SK-N-SH (cell line): ENCODE measurements around the gene MICB. TPM values are rescaled to one million over a fixed set of nuclear protein-coding genes. Genes with fewer than 3 reads are reported as not detected.

ENCODE experiments used
- CTCF ChIA-PET: fragments of 300-600, 350-600 bp; formaldehyde crosslinking; extraction: SDS; loops from one replicate; lab custom pipeline; 2021; lab: Yijun Ruan, JAX
- POLR2A ChIA-PET: fragments of 350-600 bp; sonication (Branson Sonifier 250); formaldehyde crosslinking; extraction: SDS; loops from one replicate; lab custom pipeline; 2020; ENCODE audit warnings: antibody characterized with exemption, inconsistent platforms; lab: Yijun Ruan, JAX
- DNase-seq: peaks from one replicate; pipeline ENCODE4 v3.0.0; 2012
- H2AFZ ChIP-seq: fragments of 200-600 bp; sonication (generic); 2 replicates; pipeline ENCODE4 v1.8.1; 2016; ENCODE audit warnings: antibody characterized with exemption, mild to moderate bottlenecking, low read depth
- H3F3A ChIP-seq: fragments of 200-600 bp; sonication (generic); replicated peaks from 2 replicates; pipeline ENCODE3; 2016; ENCODE audit warnings: antibody characterized with exemption, mild to moderate bottlenecking; ENCODE audit not compliant: insufficient read depth
- H3K27ac ChIP-seq, 2 experiments: fragments of 200-500 bp in 1 of 2; fragments of 200-600 bp in 1 of 2; sonication (Bioruptor generic) in 1 of 2; sonication (generic), shearing (Covaris generic) in 1 of 2; 2 replicates each; pipeline versions ENCODE4 v1.5.1 to v1.6.1; 2014 to 2016; ENCODE audit warnings: low read depth in 2 of 2, inconsistent platforms in 1 of 2, low read length in 1 of 2, mild to moderate bottlenecking in 1 of 2, mixed read lengths in 1 of 2
- H3K27me3 ChIP-seq: fragments of 200-600 bp; sonication (generic), shearing (Covaris generic); 2 replicates; pipeline ENCODE4 v1.6.1; 2016; ENCODE audit warnings: mixed run types; ENCODE audit not compliant: insufficient read depth
- H3K36me3 ChIP-seq, 2 experiments: fragments of 200-500 bp in 1 of 2; fragments of 200-600 bp in 1 of 2; sonication (Bioruptor generic) in 1 of 2; sonication (generic) in 1 of 2; replicated peaks in 1 of 2; 2 replicates each; pipeline versions ENCODE3 to v1.5.1; 2014 to 2016; ENCODE audit warnings: low read length in 1 of 2, mild to moderate bottlenecking in 1 of 2; ENCODE audit not compliant: insufficient read depth in 2 of 2, control insufficient read depth in 1 of 2
- H3K4me1 ChIP-seq, 2 experiments: fragments of 200-500 bp in 1 of 2; fragments of 200-600 bp in 1 of 2; sonication (Bioruptor generic) in 1 of 2; sonication (generic), shearing (Covaris generic) in 1 of 2; 2 replicates each; pipeline versions ENCODE4 v1.5.1 to v1.6.1; 2014 to 2016; ENCODE audit warnings: low read depth in 1 of 2, low read length in 1 of 2, mixed run types in 1 of 2; ENCODE audit not compliant: insufficient read depth in 2 of 2, control insufficient read depth in 1 of 2
- H3K4me2 ChIP-seq: fragments of 200-600 bp; sonication (generic), shearing (Covaris generic); 2 replicates; pipeline ENCODE4 v1.6.1; 2017; ENCODE audit warnings: mixed run types
- H3K4me3 ChIP-seq, 2 experiments: fragments of 200-500 bp in 1 of 2; fragments of 200-600 bp in 1 of 2; sonication (Bioruptor generic) in 1 of 2; sonication (generic), shearing (Covaris generic) in 1 of 2; 2 replicates each; pipeline versions ENCODE4 v1.5.1 to v1.8.1; 2014 to 2016; ENCODE audit warnings: low read depth in 2 of 2, inconsistent platforms in 1 of 2, low read length in 1 of 2, mild to moderate bottlenecking in 1 of 2, mixed read lengths in 1 of 2, moderate library complexity in 1 of 2
- H3K79me2 ChIP-seq: fragments of 200-600 bp; sonication (generic); 2 replicates; pipeline ENCODE4 v1.8.1; 2017; ENCODE audit warnings: mild to moderate bottlenecking; ENCODE audit not compliant: insufficient read depth
- H3K9ac ChIP-seq: fragments of 200-600 bp; sonication (generic); 2 replicates; pipeline ENCODE4 v1.6.1; 2017; ENCODE audit warnings: mixed run types
- H3K9me2 ChIP-seq: fragments of 200-600 bp; sonication (generic); 2 replicates; pipeline ENCODE4 v1.6.1; 2017; ENCODE audit warnings: mixed run types
- H3K9me3 ChIP-seq: fragments of 200-600 bp; sonication (generic); 2 replicates; pipeline ENCODE4 v1.6.1; 2017; ENCODE audit warnings: mixed run types, mild to moderate bottlenecking, moderate library complexity
- H4K20me1 ChIP-seq: fragments of 200-600 bp; sonication (generic); 2 replicates; pipeline ENCODE4 v1.6.1; 2017; ENCODE audit warnings: mild to moderate bottlenecking, mixed run types; ENCODE audit not compliant: insufficient read depth
- EZH2phosphoT487 ChIP-seq: fragments of 200-600 bp; sonication (generic); IDR thresholded peaks from 2 replicates; pipeline ENCODE4 v1.6.1; 2017; ENCODE audit warnings: low read depth, mixed run types, mild to moderate bottlenecking, antibody characterized with exemption, moderate library complexity, borderline replicate concordance
- FOXJ3 ChIP-seq: sonication (generic); formaldehyde crosslinking; IDR thresholded peaks from 2 replicates; pipeline ENCODE4 v1.5.1; 2020; ENCODE audit warnings: mild to moderate bottlenecking, missing genetic modification reagents
- FOXM1 ChIP-seq: IDR thresholded peaks from 2 replicates; pipeline ENCODE4 v1.4.0; 2012; ENCODE audit warnings: low read depth, mild to moderate bottlenecking
- GABPA ChIP-seq: IDR thresholded peaks from 2 replicates; pipeline ENCODE4 v1.4.0; 2012; ENCODE audit warnings: low read depth, mild to moderate bottlenecking
- IRF3 ChIP-seq: fragments of 150-350 bp; IDR thresholded peaks from 2 replicates; pipeline ENCODE4 v1.6.1; 2016; ENCODE audit warnings: mild to moderate bottlenecking, low read depth, low read length
- JUND ChIP-seq: IDR thresholded peaks from 2 replicates; pipeline ENCODE4 v1.4.0; 2012
- MXI1 ChIP-seq: IDR thresholded peaks from 2 replicates; pipeline ENCODE4 v1.6.1; 2012; ENCODE audit warnings: mild to moderate bottlenecking, low read depth, low read length, improper control_type of control experiment
- RAD21 ChIP-seq: IDR thresholded peaks from 2 replicates; pipeline ENCODE4 v1.6.1; 2012; ENCODE audit warnings: mild to moderate bottlenecking, low read length
- REST ChIP-seq: IDR thresholded peaks from 2 replicates; pipeline ENCODE4 v1.6.1; 2012; ENCODE audit warnings: mild to moderate bottlenecking, low read depth, low read length, moderate library complexity
- RXRA ChIP-seq: IDR thresholded peaks from 2 replicates; pipeline ENCODE4 v1.4.0; 2012; ENCODE audit warnings: low read depth, mild to moderate bottlenecking, borderline replicate concordance
- SIN3A ChIP-seq: IDR thresholded peaks from 2 replicates; pipeline ENCODE4 v1.6.1; 2012; ENCODE audit warnings: low read depth, mild to moderate bottlenecking, low read length, moderate library complexity, borderline replicate concordance
- TEAD4 ChIP-seq: IDR thresholded peaks from 2 replicates; pipeline ENCODE4 v1.4.0; 2012; ENCODE audit warnings: mild to moderate bottlenecking, borderline replicate concordance; ENCODE audit not compliant: insufficient read depth
- USF1 ChIP-seq: IDR thresholded peaks from 2 replicates; pipeline ENCODE4 v1.4.0; 2012; ENCODE audit warnings: low read depth, borderline replicate concordance
- USF2 ChIP-seq: fragments of 150-350 bp; IDR thresholded peaks from 2 replicates; pipeline ENCODE4 v1.6.1; 2017; ENCODE audit warnings: antibody characterized with exemption, low read length, low read depth, borderline replicate concordance
- WGBS: methylation state at CpG from one replicate; pipeline ENCODE4 v1.1.6; 2017; ENCODE audit warnings: low lambda C conversion rate; 5-methylcytosine and 5-hydroxymethylcytosine counted together
- polyA plus RNA-seq, 3 experiments: library from polyadenylated mRNA; depleted of rRNA; stranded (reverse); fragments of >200 nt; gene quantifications; 2 replicates each; pipeline ENCODE4 v1.2.3, GENCODE V29; 2012
- TF ChIP-seq, protein P1 (sequence below): IDR thresholded peaks from 2 replicates; pipeline ENCODE4 v1.4.0; 2012; ENCODE audit warnings: low read depth, borderline replicate concordance
- TF ChIP-seq, protein P2 (sequence below): IDR thresholded peaks from 2 replicates; pipeline ENCODE4 v1.4.0; 2012; ENCODE audit warnings: low read depth

MICB gene
- polyA plus RNA-seq, 1 of the 3 experiments (the other 2 are of a cell fraction) = 9.7 TPM

DNA sequence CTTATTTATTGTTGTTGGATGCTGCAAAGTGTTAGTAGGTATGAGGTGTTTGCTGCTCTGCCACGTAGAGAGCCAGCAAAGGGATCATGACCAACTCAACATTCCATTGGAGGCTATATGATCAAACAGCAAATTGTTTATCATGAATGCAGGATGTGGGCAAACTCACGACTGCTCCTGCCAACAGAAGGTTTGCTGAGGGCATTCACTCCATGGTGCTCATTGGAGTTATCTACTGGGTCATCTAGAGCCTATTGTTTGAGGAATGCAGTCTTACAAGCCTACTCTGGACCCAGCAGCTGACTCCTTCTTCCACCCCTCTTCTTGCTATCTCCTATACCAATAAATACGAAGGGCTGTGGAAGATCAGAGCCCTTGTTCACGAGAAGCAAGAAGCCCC lies 12.1 kb downstream of the MICB start:
- Histone ChIP-seq H2AFZ (no peak overlapping the region), H3K9me3 (no peaks in the 10 kb centered on the region), H3K4me3 (no peak overlapping the region), H3K9ac (no peak overlapping the region), H3K27ac (no peak overlapping the region), H3K27me3 (peaks cover under 1% of the 10 kb centered on the region; the same call in 1 of the 2 replicates), H3F3A (peaks cover 5% of the 10 kb centered on the region), H3K4me2 (no peak overlapping the region), H3K4me1 (peaks cover 0 to 3% of the 10 kb centered on the region in 2 experiments; a peak in 1 of 4 replicates), H3K9me2 (no peaks in the 10 kb centered on the region), H3K36me3 (no peaks in the 10 kb centered on the region), H3K79me2 (no peaks in the 10 kb centered on the region), H4K20me1 (no peaks in the 10 kb centered on the region)
- TF ChIP-seq, protein P1, sequence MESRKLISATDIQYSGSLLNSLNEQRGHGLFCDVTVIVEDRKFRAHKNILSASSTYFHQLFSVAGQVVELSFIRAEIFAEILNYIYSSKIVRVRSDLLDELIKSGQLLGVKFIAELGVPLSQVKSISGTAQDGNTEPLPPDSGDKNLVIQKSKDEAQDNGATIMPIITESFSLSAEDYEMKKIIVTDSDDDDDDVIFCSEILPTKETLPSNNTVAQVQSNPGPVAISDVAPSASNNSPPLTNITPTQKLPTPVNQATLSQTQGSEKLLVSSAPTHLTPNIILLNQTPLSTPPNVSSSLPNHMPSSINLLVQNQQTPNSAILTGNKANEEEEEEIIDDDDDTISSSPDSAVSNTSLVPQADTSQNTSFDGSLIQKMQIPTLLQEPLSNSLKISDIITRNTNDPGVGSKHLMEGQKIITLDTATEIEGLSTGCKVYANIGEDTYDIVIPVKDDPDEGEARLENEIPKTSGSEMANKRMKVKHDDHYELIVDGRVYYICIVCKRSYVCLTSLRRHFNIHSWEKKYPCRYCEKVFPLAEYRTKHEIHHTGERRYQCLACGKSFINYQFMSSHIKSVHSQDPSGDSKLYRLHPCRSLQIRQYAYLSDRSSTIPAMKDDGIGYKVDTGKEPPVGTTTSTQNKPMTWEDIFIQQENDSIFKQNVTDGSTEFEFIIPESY = no peak
- TF ChIP-seq FOXM1 (no peak), TEAD4 (no peak), USF1 (no peak), EZH2phosphoT487 (no peak), RXRA (no peak), SIN3A (no peak), GABPA (no peak), REST (no peak), USF2 (no peak), RAD21 (no peak), FOXJ3 (no peak), IRF3 (no peak), MXI1 (no peak), JUND (no peak)
- TF ChIP-seq, protein P2, sequence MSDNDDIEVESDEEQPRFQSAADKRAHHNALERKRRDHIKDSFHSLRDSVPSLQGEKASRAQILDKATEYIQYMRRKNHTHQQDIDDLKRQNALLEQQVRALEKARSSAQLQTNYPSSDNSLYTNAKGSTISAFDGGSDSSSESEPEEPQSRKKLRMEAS = no peak
- WGBS = 38% methylated on average over 4 of the region's 4 CpGs
- no peak for DNase-seq
- ChIA-PET POLR2A (no interaction called here), CTCF (no interaction called here)
